HG02642 (cell line): ENCODE measurements around the gene BHLHE23.

Source experiments
- ATAC-seq: cut with Tn5 transposase; IDR thresholded peaks from one replicate; pipeline ENCODE4 v1.9.1; 2021; ENCODE audit warnings: mild to moderate bottlenecking; ENCODE audit not compliant: unreplicated experiment, poor library complexity

Gene BHLHE23

GRCh38 chr20:63006540-63007359, at the start of gene BHLHE23:
Gene BHLHE23, minus strand, starts transcription at chr20:63006964. Its CDS starts 190 bp downstream, at chr20:63006774.
- ATAC-seq, result no peak

- no peak for ATAC-seq
Observed at GRCh38 chr20:63055575-63056235, 48.9 kb upstream of the BHLHE23 start.

GRCh38 chr20:63054681-63055240, 48.0 kb upstream of the BHLHE23 start:
- no peak for ATAC-seq

- ATAC-seq, result no peak
Observed at GRCh38 chr20:63054103-63054474, 47.3 kb upstream of the BHLHE23 start.

GRCh38 chr20:63053432-63054102, 46.8 kb upstream of the BHLHE23 start:
- no peak for ATAC-seq

GRCh38 chr20:63052571-63053431, 46.0 kb upstream of the BHLHE23 start:
- ATAC-seq, result no peak

- no peak for ATAC-seq
Observed at GRCh38 chr20:63051911-63052310, 45.1 kb upstream of the BHLHE23 start.

- no peak for ATAC-seq
Observed at GRCh38 chr20:63051186-63051860, 44.6 kb upstream of the BHLHE23 start.

GRCh38 chr20:63050406-63050805, 43.6 kb upstream of the BHLHE23 start:
- ATAC-seq, result no peak

- ATAC-seq, result no peak
Observed at GRCh38 chr20:63049561-63050221, 42.9 kb upstream of the BHLHE23 start.

- ATAC-seq, result no peak
Observed at GRCh38 chr20:63049191-63049518, 42.4 kb upstream of the BHLHE23 start.

GRCh38 chr20:63048516-63049190, 41.9 kb upstream of the BHLHE23 start:
- no peak for ATAC-seq

- ATAC-seq, result no peak
Observed at GRCh38 chr20:63047946-63048345, 41.2 kb upstream of the BHLHE23 start.

- ATAC-seq, result no peak
Observed at GRCh38 chr20:63047267-63047666, 40.5 kb upstream of the BHLHE23 start.

- ATAC-seq, result no peak
Observed at GRCh38 chr20:63046841-63047240, 40.1 kb upstream of the BHLHE23 start.

- no peak for ATAC-seq
Observed at GRCh38 chr20:63045991-63046390, 39.2 kb upstream of the BHLHE23 start.

- ATAC-seq, result no peak
Observed at GRCh38 chr20:63045401-63045800, 38.6 kb upstream of the BHLHE23 start.

- ATAC-seq, result no peak
Observed at GRCh38 chr20:63044605-63045004, 37.8 kb upstream of the BHLHE23 start.

- ATAC-seq, result no peak
Observed at GRCh38 chr20:63044204-63044600, 37.4 kb upstream of the BHLHE23 start.
